GM06990 (cell line): ENCODE results near the gene RFPL2.
"Not testable (repeated sequence)": the region's sequence is repeated elsewhere in the genome, so short reads cannot be mapped to it uniquely, and the experiment has no call there.

ENCODE experiments used
- DNase-seq: peaks from one replicate; pipeline ENCODE4 v3.0.0-alpha.2; 2011; ENCODE audit not compliant: insufficient read length; ENCODE audit errors: extremely low read depth
- H3K27me3 ChIP-seq: replicated peaks from 2 replicates; pipeline ENCODE4 v1.6.0; 2011; ENCODE audit warnings: low read length; ENCODE audit not compliant: control insufficient read depth, insufficient read depth
- H3K36me3 ChIP-seq: 2 replicates; pipeline ENCODE4 v1.5.1; 2011; ENCODE audit warnings: low read length; ENCODE audit not compliant: control insufficient read depth, insufficient read depth
- H3K4me3 ChIP-seq: replicated peaks from 2 replicates; pipeline ENCODE4 v1.5.1; 2011; ENCODE audit warnings: low read depth, mild to moderate bottlenecking, control low read depth, low read length
- TF ChIP-seq, protein P1 (sequence below): IDR thresholded peaks from 2 replicates; pipeline ENCODE4 v1.5.1; 2011; ENCODE audit warnings: low read length, control low read depth, mild to moderate bottlenecking, inconsistent platforms; ENCODE audit not compliant: insufficient read depth, poor library complexity, severe bottlenecking

RFPL2 gene

DNA sequence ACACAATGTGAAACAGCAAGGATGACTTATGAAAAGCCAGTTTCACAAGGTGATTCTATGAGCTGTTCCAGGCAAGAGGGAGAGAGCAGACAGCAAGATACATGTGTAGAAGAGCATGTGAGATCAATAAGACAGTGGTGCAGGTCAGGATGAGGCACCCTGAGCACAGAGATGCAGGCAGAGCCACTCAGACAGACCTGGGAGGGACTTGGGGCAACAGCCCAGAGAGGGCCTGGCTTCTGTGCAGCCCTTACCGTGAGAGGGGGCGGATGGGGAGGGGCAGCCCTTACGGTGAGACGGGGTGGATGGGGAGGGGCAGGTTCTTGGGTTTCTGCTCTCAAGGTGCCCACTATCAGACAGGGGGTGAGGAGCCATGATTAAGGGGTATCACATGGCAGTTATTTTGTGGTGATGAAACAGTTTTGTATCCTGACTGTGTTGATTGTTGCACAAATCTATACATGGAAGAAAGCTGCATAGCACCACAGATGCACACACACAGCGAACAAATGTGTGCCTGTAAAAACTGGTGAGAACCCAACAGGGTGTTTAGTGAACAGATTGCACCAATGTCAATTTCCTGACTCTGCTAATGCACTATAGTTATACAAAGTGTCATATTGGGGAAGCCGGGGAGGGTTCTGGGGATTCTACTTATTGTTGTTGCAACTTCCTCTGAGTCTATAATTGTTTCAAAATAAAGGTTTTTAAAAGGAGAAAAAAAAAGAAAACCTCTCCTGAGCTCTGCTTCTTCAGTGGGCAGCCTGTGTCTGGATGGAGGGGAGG, 40.6 kb downstream of the RFPL2 start:
- Histone ChIP-seq H3K27me3 (peaks cover 1% of the 10 kb centered on the region; the same call in 1 of the 2 replicates), H3K36me3 (no peaks in the 10 kb centered on the region), H3K4me3 (no peak overlapping the region)
- no peak for DNase-seq
- TF ChIP-seq, protein P1, sequence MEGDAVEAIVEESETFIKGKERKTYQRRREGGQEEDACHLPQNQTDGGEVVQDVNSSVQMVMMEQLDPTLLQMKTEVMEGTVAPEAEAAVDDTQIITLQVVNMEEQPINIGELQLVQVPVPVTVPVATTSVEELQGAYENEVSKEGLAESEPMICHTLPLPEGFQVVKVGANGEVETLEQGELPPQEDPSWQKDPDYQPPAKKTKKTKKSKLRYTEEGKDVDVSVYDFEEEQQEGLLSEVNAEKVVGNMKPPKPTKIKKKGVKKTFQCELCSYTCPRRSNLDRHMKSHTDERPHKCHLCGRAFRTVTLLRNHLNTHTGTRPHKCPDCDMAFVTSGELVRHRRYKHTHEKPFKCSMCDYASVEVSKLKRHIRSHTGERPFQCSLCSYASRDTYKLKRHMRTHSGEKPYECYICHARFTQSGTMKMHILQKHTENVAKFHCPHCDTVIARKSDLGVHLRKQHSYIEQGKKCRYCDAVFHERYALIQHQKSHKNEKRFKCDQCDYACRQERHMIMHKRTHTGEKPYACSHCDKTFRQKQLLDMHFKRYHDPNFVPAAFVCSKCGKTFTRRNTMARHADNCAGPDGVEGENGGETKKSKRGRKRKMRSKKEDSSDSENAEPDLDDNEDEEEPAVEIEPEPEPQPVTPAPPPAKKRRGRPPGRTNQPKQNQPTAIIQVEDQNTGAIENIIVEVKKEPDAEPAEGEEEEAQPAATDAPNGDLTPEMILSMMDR: no peak

DNA sequence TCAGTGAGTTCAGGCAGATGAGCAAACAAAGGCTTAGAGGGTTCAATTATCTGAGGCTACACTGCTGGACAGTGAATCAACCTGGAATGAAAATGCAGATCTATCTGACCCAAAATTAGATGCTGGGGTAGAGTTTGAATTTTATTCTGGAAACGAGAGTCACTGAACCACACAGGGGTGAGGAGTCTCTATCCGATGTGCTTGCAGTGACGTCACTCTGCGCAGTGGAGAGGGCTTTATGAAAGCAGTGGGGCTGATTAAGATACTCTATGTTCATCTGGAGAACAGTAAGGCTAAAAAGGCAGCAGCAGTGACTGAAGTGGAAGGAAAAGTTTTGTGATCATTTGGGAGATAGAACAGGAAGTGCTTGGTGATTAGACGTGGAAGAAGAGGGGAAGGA, 44.5 kb downstream of the RFPL2 start:
- not testable (repeated sequence) for H3K27me3 ChIP-seq, H3K36me3 ChIP-seq

DNA sequence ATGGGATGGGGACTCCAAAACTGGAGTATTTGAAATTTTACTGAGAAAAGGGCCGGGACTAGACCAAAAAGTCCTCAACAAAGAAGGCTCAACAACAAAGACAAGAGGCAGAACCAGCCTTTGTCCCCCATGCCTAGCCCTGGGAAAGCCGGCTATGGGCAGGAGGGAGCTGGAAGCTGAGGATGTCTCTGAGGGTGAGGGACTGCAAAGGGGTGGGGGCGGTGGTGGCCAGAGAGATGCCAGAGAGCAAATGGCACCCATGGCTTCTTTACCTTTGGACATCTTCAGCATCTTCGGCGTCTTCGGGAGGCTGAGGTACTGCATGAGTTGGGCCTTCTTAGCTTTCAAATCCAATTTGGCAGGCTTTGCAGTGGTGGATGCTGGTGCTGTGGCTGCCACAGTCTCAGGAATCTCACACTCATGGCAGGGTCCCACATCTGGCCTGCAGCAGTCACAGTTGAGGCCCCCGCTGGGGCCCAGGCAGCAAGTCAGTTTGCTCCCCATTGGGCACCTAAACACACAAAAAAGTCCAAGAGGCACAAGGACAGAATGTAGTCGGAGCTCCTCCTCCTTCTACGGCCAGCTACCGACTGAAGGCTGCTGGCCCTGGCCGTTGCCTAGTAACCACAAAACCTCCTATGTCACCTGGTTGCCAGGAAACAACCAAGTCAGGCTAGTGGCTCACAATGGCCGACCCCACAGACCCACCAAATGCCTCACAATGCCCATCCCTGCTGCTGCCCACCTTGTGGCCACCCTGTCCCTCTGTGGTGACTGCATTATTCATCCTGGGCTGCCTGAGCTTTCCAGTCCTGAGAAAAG, 46.0 kb downstream of the RFPL2 start, which contains the start of gene C22orf42:
Gene C22orf42 (minus strand): TSS at position 592 of the 822 bp plus-strand sequence. CDS start 88 bp downstream, at position 504.
- no peak within 1 kb of the TSS for H3K4me3 ChIP-seq
- H3K27me3 ChIP-seq: no peaks in the 10 kb centered on the region; the same call in 1 of the 2 replicates
- TF ChIP-seq, protein P1: no peak
- DNase-seq: no peak
- no peaks in the 10 kb centered on the region for H3K36me3 ChIP-seq

More for the DNA sequence above, 44.5 kb downstream of the RFPL2 start:
- not testable (repeated sequence) for DNase-seq, H3K4me3 ChIP-seq

DNA sequence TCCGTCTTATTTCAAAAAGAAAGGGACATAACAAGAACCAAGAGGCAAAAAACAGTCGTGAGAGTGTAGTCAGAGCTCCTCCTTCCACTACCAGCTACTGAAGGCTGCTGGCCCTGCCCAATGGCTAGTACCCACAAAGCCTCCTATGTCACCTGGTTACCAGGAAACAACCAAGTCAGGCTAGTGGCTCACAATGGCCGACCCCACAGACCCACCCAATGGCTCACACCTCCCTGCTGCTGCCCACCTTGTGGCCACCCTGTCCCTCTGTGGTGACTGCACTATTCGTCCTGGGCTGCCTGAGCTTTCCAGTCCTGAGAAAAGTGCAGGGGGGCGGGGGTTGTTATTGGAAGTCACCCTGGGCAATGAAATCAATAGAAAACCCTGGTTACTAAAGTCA, 47.2 kb downstream of the RFPL2 start:
- not testable (repeated sequence) for DNase-seq, H3K27me3 ChIP-seq, H3K36me3 ChIP-seq, H3K4me3 ChIP-seq

DNA sequence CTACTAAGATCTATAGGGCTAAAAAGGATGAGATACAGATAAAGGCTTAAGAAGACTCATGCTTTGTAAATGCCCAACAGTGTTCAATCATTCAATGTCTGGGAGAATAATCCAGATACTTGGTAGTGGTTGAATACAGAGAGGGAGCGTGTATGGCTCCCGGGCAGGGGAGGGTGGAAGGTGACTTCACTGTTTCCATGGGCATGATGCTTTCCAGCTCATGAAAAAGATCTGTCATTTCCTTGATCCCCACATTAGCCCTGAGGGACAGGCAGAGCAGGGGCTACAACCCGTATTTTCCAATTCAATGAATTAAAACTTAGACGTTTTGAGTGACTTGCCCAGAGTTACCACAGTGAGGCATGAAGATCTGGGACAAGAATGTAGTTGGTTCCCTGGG, 50.1 kb downstream of the RFPL2 start:
- DNase-seq, H3K4me3 ChIP-seq, H3K27me3 ChIP-seq, H3K36me3 ChIP-seq: not testable (repeated sequence)

DNA sequence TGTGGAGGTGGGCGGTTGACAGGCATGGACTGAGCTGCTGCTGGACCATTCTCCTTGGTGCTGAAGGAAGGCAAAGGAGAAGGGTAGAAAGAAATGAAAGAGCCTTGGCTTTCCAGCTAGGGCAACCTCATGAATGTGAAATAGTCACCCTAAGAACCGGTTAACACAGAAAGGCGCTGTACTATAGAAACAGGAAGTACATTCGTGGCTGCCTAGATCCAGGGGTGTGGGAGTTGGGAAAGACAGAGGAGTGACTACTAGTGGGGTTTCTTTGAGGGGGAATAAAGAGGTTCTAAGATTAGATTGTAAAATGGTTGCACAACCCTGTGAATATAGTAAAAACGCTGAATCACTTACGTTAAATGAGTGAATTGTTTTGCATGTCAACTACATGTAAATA, 53.2 kb downstream of the RFPL2 start:
- not testable (repeated sequence) for H3K36me3 ChIP-seq, DNase-seq, H3K4me3 ChIP-seq, H3K27me3 ChIP-seq

DNA sequence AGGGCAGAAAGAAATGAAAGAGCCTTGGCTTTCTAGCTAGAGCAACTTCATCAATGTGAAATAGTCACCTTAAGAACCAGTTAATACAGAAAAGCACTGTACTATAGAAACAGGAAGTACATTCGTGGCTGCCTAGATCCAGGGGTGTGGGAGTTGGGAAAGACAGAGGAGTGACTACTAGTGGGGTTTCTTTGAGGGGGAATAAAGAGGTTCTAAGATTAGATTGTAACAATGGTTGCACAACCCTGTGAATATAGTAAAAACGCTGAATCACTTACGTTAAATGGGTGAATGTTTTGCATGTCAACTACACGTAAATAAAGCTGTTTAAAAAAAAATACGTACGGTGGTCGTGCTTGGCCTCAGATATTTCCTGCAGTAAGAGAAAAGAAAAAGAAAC, 54.2 kb downstream of the RFPL2 start:
- not testable (repeated sequence) for H3K36me3 ChIP-seq, H3K4me3 ChIP-seq, DNase-seq, H3K27me3 ChIP-seq

DNA sequence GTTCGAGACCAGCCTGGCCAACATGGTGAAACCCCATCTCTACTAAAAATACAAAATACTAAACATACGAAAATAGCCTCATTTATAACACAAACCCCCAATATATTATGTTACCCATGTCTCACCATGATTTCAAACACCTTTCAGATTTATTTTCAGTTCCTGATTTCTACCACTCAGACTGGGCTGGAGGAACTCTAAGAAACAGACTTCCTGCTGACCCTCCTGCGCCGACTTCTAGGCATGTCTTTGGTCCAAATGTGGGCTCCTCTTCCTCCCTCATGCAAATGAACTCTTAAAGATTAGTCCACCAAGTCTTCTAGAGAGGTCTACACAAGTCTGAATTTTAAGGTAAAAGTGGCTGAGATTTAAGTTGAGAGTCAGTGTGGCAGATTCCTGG, 56.5 kb downstream of the RFPL2 start:
- H3K27me3 ChIP-seq, H3K36me3 ChIP-seq, H3K4me3 ChIP-seq, DNase-seq: not testable (repeated sequence)

DNA sequence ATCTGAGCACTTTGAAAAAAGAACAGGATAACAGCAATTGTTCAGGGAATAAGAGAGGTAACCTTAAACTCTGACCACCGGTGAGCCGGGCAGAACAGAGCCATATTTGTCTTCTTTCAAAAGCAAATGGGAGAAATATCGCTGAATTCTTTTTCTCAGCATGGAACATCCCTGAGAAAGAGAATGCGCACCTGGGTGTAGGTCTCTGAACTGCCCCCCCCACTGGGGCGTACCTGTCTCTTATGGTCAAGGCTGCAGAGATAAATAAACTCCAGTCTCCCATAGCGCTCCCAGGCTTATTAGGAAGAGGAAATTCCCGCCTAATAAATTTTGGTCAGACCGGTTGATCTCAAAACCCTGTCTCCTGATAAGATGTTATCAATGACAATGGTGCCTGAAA, 57.7 kb downstream of the RFPL2 start:
- not testable (repeated sequence) for H3K27me3 ChIP-seq, H3K36me3 ChIP-seq, H3K4me3 ChIP-seq, DNase-seq
